MCF 10A (cell line): ENCODE measurements around the gene BICC1. TPM values are rescaled to one million over a fixed set of nuclear protein-coding genes. Genes with fewer than 3 reads are reported as not detected.

ENCODE experiments used
- BruUV-seq: library from RNA; stranded (reverse); fragments of 400-500 nt; replicated peaks from 2 replicates; lab custom pipeline; 2021; lab: Mats Ljungman, UMichigan
- CTCF ChIA-PET: fragments of 300-600 bp; sonication (Branson Sonifier 250); formaldehyde crosslinking; extraction: SDS; loops from one replicate; lab custom pipeline; 2021; ENCODE audit warnings: antibody characterized with exemption, inconsistent platforms; lab: Yijun Ruan, JAX
- POLR2A ChIA-PET: fragments of 300-600, 350-650 bp; sonication (Branson Sonifier 250); formaldehyde crosslinking; extraction: SDS; loops from one replicate; lab custom pipeline; 2020; ENCODE audit warnings: antibody characterized with exemption, inconsistent platforms; lab: Yijun Ruan, JAX
- DNase-seq: peaks from one replicate; pipeline ENCODE4 v3.0.0-alpha.2; 2018; ENCODE audit not compliant: unreplicated experiment
- H3K27ac Mint-ChIP-seq: one replicate; pipeline ENCODE4 v1.8.0; 2022; ENCODE audit warnings: mild to moderate bottlenecking, low read depth, mixed read lengths; ENCODE audit not compliant: unreplicated experiment
- H3K27me3 Mint-ChIP-seq: one replicate; pipeline ENCODE4 v1.8.0; 2022; ENCODE audit warnings: mixed read lengths; ENCODE audit not compliant: insufficient read depth, unreplicated experiment
- H3K36me3 Mint-ChIP-seq: one replicate; pipeline ENCODE4 v1.8.0; 2022; ENCODE audit warnings: mild to moderate bottlenecking, moderate library complexity, mixed read lengths; ENCODE audit not compliant: insufficient read depth, unreplicated experiment
- H3K4me1 Mint-ChIP-seq: one replicate; pipeline ENCODE4 v1.8.0; 2022; ENCODE audit warnings: mixed read lengths; ENCODE audit not compliant: insufficient read depth, unreplicated experiment
- H3K4me3 Mint-ChIP-seq: one replicate; pipeline ENCODE4 v1.8.0; 2022; ENCODE audit warnings: mild to moderate bottlenecking, moderate library complexity, mixed read lengths; ENCODE audit not compliant: unreplicated experiment
- H3K9me3 Mint-ChIP-seq: one replicate; pipeline ENCODE4 v1.8.0; 2022; ENCODE audit warnings: mixed read lengths; ENCODE audit not compliant: unreplicated experiment
- intact Hi-C: fragments of 100-400 bp; cut with micrococcal nuclease; formaldehyde crosslinking; loops from 2 replicates; pipeline ENCODE4 v1.14.1; 2022
- total RNA-seq: library from RNA; stranded (reverse); gene quantifications from 2 replicates; pipeline ENCODE4 v1.2.3, GENCODE V29; 2022
- TF ChIP-seq, protein P1 (sequence below): fragments of 200-600 bp; IDR thresholded peaks from one replicate; pipeline ENCODE4 v1.8.0; 2022; ENCODE audit warnings: antibody characterized with exemption, mild to moderate bottlenecking; ENCODE audit not compliant: unreplicated experiment

BICC1 gene
- total RNA-seq, 1 experiment from 2014 or later: 15.6 TPM

DNA sequence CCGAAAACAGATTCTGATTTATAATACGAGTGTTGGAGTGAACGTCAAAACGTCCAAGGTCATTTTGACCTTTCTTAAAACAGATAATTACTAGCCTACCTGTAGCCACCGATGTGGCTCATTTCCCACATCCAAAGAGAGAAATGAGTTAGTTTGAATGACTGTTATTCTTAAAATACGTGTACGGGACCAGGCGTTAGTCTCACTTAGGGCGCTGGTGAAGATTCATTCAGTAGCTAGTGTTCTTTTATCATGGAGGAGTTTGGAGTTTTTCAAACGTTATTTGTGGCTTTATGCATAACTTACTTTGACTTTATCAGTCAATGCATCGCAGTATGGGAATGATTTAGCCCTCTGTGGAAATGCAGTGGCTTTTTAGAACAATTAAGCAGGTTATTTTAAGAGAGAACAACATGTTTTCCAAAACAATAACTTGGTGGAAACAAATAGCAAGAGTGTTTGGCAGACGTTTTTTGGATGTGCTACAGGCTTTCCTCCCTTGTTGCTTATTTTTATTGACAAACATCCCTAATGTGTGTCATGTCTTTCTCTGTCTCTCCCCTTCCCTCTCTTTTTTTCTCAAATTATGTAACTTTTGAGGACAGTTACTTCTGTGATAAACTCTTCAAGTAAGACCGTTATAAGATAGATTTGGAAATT, 1.6 kb downstream of the BICC1 start:
- TSS peak; percentile 25 for BruUV-seq
- TF ChIP-seq, protein P1, sequence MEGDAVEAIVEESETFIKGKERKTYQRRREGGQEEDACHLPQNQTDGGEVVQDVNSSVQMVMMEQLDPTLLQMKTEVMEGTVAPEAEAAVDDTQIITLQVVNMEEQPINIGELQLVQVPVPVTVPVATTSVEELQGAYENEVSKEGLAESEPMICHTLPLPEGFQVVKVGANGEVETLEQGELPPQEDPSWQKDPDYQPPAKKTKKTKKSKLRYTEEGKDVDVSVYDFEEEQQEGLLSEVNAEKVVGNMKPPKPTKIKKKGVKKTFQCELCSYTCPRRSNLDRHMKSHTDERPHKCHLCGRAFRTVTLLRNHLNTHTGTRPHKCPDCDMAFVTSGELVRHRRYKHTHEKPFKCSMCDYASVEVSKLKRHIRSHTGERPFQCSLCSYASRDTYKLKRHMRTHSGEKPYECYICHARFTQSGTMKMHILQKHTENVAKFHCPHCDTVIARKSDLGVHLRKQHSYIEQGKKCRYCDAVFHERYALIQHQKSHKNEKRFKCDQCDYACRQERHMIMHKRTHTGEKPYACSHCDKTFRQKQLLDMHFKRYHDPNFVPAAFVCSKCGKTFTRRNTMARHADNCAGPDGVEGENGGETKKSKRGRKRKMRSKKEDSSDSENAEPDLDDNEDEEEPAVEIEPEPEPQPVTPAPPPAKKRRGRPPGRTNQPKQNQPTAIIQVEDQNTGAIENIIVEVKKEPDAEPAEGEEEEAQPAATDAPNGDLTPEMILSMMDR: no peak
- Mint-ChIP-seq H3K4me1 (peaks cover 35% of the 10 kb centered on the region), H3K36me3 (no peaks in the 10 kb centered on the region), H3K9me3 (no peaks in the 10 kb centered on the region), H3K27ac (peak overlapping the region; percentile 89), H3K4me3 (peak overlapping the region; percentile 74), H3K27me3 (no peaks in the 10 kb centered on the region)
- ChIA-PET CTCF (interaction anchor here (0.6 to 2.5 kb wide), 6 partner anchors 16 to 127 kb away, joined by 3 to 16 read pairs (median 6); no protein-coding TSS in a partner anchor), POLR2A (interaction anchor here (0.6 to 4.7 kb wide), 17 partner anchors 12 to 246 kb away, joined by 3 to 62 read pairs (median 4); partner anchors contain the start of genes CISD1 and IPMK)
- DNase-seq: peak; percentile 23
- intact Hi-C loops: loop anchor here (5.0 to 10.0 kb wide), 2 partner anchors 128 to 219 kb away; no protein-coding TSS in a partner anchor

DNA sequence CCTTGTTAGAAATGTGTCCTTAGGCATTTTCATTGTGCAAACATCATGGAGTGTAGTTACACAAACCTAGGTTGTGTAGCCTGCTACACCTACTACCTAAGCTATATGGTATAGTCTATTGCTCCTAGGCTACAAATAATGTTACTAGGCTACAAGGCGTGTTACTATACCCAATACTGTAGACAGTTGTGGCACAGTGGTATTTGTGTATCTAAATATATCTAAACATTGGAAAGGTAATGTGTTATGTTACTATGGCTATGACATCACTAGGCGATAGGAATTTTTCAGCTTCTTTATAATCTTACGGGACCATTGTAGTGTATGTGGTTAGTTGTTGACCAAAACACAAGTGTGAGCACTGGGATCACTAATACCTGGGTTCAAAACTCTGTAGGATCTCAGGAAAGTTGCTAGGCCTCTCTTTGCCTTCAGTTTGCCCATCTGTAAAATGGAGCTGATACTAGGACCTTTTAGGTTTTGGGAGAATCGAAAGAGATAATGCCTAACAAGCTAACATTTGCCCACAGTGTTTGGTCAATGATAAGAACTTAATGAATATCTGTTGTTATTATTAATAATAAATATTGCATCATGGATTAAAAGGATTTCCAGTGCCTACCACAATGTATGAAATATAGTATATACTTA, 2.7 kb downstream of the BICC1 start:
- BruUV-seq: no TSS peak
- H3K36me3 Mint-ChIP-seq: no peaks in the 10 kb centered on the region
- H3K27me3 Mint-ChIP-seq: no peaks in the 10 kb centered on the region
- no peak overlapping the region for H3K27ac Mint-ChIP-seq
- H3K4me3 Mint-ChIP-seq: peak overlapping the region; percentile 74
- TF ChIP-seq, protein P1: no peak
- intact Hi-C loops: loop anchor here (10.0 kb wide), 1 partner anchor 221 kb away; no protein-coding TSS in a partner anchor
- H3K9me3 Mint-ChIP-seq: no peaks in the 10 kb centered on the region
- ChIA-PET CTCF (interaction anchor here (0.6 to 2.5 kb wide), 5 partner anchors 13 to 128 kb away, joined by 3 to 16 read pairs (median 4); no protein-coding TSS in a partner anchor), POLR2A (interaction anchor here (0.8 to 4.7 kb wide), 10 partner anchors 9 to 247 kb away, joined by 3 to 62 read pairs (median 4); partner anchors contain the start of genes CISD1 and IPMK)
- DNase-seq: peak; percentile 5
- peaks cover 43% of the 10 kb centered on the region for H3K4me1 Mint-ChIP-seq

- H3K27ac Mint-ChIP-seq: no peak overlapping the region
- ChIA-PET POLR2A (interaction anchor here (0.9 to 4.7 kb wide), 4 partner anchors 14 to 248 kb away, joined by 4 to 62 read pairs (median 10); partner anchors contain the start of genes CISD1 and IPMK), CTCF (interaction anchor here (1.4 to 2.5 kb wide), 3 partner anchors 14 to 104 kb away, joined by 4 to 16 read pairs (median 8); no protein-coding TSS in a partner anchor)
- peaks cover 43% of the 10 kb centered on the region for H3K4me1 Mint-ChIP-seq
- BruUV-seq: no TSS peak
- no peaks in the 10 kb centered on the region for H3K36me3 Mint-ChIP-seq
- peak overlapping the region; percentile 41 for H3K4me3 Mint-ChIP-seq
- H3K27me3 Mint-ChIP-seq: no peaks in the 10 kb centered on the region
- intact Hi-C loops: loop anchor here (10.0 kb wide), 1 partner anchor 221 kb away; no protein-coding TSS in a partner anchor
- no peaks in the 10 kb centered on the region for H3K9me3 Mint-ChIP-seq
- TF ChIP-seq, protein P1: no peak
- DNase-seq: no peak
These were observed 3.4 kb downstream of the BICC1 start for GRCh38 chr10:58516119-58516518.

- Mint-ChIP-seq H3K27me3 (no peaks in the 10 kb centered on the region), H3K9me3 (no peaks in the 10 kb centered on the region), H3K4me1 (peaks cover 43% of the 10 kb centered on the region), H3K36me3 (no peaks in the 10 kb centered on the region), H3K27ac (no peak overlapping the region), H3K4me3 (peak overlapping the region; percentile 41)
- intact Hi-C loops: loop anchor here (10.0 kb wide), 1 partner anchor 222 kb away; no protein-coding TSS in a partner anchor
- no peak for DNase-seq
- no TSS peak for BruUV-seq
- ChIA-PET POLR2A (no interaction called here), CTCF (no interaction called here)
- TF ChIP-seq, protein P1: no peak
These were observed 4.0 kb downstream of the BICC1 start for GRCh38 chr10:58516671-58517070.
